Neural crest cell (in vitro differentiated cells): ENCODE measurements around the gene ABCB6. TPM values are rescaled to one million over a fixed set of nuclear protein-coding genes. Genes with fewer than 3 reads are reported as not detected.

ENCODE experiments used
- DNase-seq: peaks from one replicate; pipeline ENCODE4 v3.0.0; 2021; ENCODE audit warnings: low read depth, mixed read lengths, low spot score
- H3K27ac Mint-ChIP-seq: one replicate; pipeline ENCODE4 v1.8.0; 2021; ENCODE audit warnings: mild to moderate bottlenecking, mixed read lengths; ENCODE audit not compliant: unreplicated experiment
- H3K27me3 Mint-ChIP-seq: 2 replicates; pipeline ENCODE4 v1.8.0; 2021; ENCODE audit warnings: low read depth, mild to moderate bottlenecking, mixed read lengths
- H3K36me3 Mint-ChIP-seq: 2 replicates; pipeline ENCODE4 v1.8.0; 2021; ENCODE audit warnings: low read depth, mild to moderate bottlenecking, mixed read lengths
- H3K4me1 Mint-ChIP-seq: 2 replicates; pipeline ENCODE4 v1.8.0; 2021; ENCODE audit warnings: mixed read lengths
- H3K4me3 Mint-ChIP-seq: one replicate; pipeline ENCODE4 v1.8.0; 2021; ENCODE audit warnings: mild to moderate bottlenecking, mixed read lengths
- H3K9me3 Mint-ChIP-seq: 2 replicates; pipeline ENCODE4 v1.8.0; 2021; ENCODE audit warnings: mixed read lengths
- total RNA-seq: library from RNA; stranded (reverse); gene quantifications from 2 replicates; pipeline ENCODE4 v1.2.1, GENCODE V29; 2021
- TF ChIP-seq, protein P1 (sequence below): fragments of 200-600 bp; sonication (generic); conservative IDR thresholded peaks from 2 replicates; pipeline ENCODE4 v1.5.0; 2021; ENCODE audit warnings: antibody characterized with exemption, mild to moderate bottlenecking

The ABCB6 gene
- total RNA-seq, 1 donor from 2014 or later, result 39.1 TPM

DNA sequence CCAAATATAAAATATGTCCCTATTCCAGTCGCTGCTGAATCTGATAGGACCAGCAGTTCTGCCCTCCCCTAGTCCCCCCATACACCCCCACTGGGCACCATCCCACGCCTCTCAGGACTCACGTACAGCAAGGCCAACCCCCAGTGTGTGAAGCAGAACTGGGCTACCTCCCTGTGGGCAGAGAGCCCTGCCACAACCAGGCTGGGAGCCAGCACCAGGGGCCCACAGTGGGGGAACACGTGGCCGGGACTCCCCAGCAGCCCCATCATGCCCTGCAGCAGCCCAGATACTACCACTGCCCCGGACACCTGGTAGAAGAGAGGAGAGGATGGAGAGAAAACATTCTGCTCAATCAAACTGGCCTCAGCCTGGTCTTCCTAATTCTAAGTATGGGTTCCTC, 50.2 kb downstream of the ABCB6 start:
- H3K4me1 Mint-ChIP-seq, result no peaks in the 10 kb centered on the region
- TF ChIP-seq, protein P1, sequence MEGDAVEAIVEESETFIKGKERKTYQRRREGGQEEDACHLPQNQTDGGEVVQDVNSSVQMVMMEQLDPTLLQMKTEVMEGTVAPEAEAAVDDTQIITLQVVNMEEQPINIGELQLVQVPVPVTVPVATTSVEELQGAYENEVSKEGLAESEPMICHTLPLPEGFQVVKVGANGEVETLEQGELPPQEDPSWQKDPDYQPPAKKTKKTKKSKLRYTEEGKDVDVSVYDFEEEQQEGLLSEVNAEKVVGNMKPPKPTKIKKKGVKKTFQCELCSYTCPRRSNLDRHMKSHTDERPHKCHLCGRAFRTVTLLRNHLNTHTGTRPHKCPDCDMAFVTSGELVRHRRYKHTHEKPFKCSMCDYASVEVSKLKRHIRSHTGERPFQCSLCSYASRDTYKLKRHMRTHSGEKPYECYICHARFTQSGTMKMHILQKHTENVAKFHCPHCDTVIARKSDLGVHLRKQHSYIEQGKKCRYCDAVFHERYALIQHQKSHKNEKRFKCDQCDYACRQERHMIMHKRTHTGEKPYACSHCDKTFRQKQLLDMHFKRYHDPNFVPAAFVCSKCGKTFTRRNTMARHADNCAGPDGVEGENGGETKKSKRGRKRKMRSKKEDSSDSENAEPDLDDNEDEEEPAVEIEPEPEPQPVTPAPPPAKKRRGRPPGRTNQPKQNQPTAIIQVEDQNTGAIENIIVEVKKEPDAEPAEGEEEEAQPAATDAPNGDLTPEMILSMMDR, result no peak

DNA sequence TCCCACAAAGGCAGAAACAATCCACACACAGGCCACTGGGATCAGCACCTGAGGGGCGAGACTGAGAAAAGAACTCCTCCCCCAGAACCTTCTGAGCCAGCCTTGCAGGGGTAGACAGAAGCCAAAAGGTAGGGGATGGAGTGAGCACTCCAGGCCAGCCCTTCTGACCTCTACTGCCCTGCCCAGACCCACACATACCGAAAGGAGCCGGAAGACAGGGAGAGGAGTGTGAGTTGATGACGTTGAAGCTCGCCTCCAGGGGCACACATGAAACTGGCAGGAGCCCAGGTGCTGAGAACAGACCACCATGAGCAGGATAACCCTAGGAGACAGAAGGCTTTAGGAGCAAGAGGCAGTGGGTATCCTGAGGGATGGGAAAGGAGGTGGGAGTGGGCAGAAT, 50.8 kb downstream of the ABCB6 start:
- Mint-ChIP-seq H3K4me3 (peak overlapping the region; percentile 10), H3K36me3 (peaks cover 2% of the 10 kb centered on the region), H3K4me1 (no peaks in the 10 kb centered on the region), H3K9me3 (no peaks in the 10 kb centered on the region), H3K27me3 (no peaks in the 10 kb centered on the region), H3K27ac (no peak overlapping the region)
- no peak for DNase-seq
- TF ChIP-seq, protein P1, result no peak

More for the DNA sequence above, 50.2 kb downstream of the ABCB6 start:
- Mint-ChIP-seq H3K27ac (no peak overlapping the region), H3K9me3 (no peaks in the 10 kb centered on the region), H3K27me3 (no peaks in the 10 kb centered on the region), H3K36me3 (peaks cover 2% of the 10 kb centered on the region), H3K4me3 (no peak overlapping the region)
- no peak for DNase-seq

DNA sequence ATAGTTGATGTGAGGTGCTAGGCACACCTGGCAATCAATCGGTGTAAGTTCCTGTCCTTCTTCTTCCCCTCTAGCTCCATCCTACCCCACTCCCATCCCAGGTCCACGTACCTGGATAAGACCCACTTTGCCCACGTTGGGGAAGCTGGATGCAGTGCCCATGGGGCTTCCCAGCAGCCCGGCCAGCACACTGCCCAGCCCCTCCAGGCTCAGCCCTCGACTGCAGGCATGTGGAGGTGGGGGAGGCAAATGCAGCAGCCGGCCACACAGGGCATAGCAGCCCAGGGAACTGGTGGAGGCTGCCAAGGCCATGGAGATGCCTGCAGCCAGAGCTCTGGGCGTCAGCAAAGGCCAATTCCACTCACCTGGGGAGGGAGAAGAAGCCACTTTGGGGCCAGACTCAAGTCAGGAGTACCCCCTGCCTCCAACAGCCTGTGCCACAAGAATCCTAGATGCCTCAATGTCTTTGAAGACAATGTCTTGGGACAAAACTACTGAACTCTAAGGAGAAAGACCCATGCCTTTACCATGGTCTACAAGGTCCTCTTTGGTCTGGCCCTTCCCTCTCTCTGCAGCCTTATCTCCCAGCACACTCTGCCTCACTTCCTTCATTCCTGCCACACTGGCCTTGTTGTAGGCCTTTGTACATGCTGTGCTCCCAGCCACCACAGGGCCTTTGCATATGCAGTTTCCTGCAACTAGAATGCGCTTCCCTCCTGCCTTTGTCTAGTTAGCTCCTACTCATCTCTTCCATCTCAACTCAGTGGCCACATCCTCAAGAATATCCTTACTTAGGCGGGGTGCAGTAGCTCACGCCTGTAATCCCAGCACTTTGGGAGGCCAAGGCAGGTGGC, 53.5 kb downstream of the ABCB6 start:
- H3K4me1 Mint-ChIP-seq, result peaks cover 10% of the 10 kb centered on the region
- no peaks in the 10 kb centered on the region for H3K36me3 Mint-ChIP-seq
- H3K27me3 Mint-ChIP-seq, result no peaks in the 10 kb centered on the region
- no peak overlapping the region for H3K27ac Mint-ChIP-seq
- TF ChIP-seq, protein P1, result no peak
- DNase-seq, result no peak
- H3K4me3 Mint-ChIP-seq, result peak overlapping the region; percentile 20
- no peaks in the 10 kb centered on the region for H3K9me3 Mint-ChIP-seq

GRCh38 chr2:219163156-219163555, 55.6 kb downstream of the ABCB6 start:
- H3K4me3 Mint-ChIP-seq, result no peak overlapping the region
- no peaks in the 10 kb centered on the region for H3K27me3 Mint-ChIP-seq
- H3K27ac Mint-ChIP-seq, result no peak overlapping the region
- H3K36me3 Mint-ChIP-seq, result no peaks in the 10 kb centered on the region
- H3K4me1 Mint-ChIP-seq, result peaks cover 17% of the 10 kb centered on the region
- H3K9me3 Mint-ChIP-seq, result no peaks in the 10 kb centered on the region
- TF ChIP-seq, protein P1, result no peak
- no peak for DNase-seq

GRCh38 chr2:219161097-219161496, 57.7 kb downstream of the ABCB6 start:
- Mint-ChIP-seq H3K27ac (no peak overlapping the region), H3K4me3 (peak overlapping the region; percentile 95), H3K9me3 (no peaks in the 10 kb centered on the region), H3K4me1 (peaks cover 17% of the 10 kb centered on the region), H3K36me3 (no peaks in the 10 kb centered on the region), H3K27me3 (no peaks in the 10 kb centered on the region)
- TF ChIP-seq, protein P1, result no peak
- DNase-seq, result no peak
